Activated naive CD4-positive, alpha-beta T cell treated with anti-CD3 and anti-CD28 coated beads, Interleukin-2, amount 50 U/mL, for 24 hours (primary cell): ENCODE results near the gene ARID3B.
A peak's percentile ranks its signal among the peaks of the same experiment; 100 is the strongest.

Source experiments
- H3K27ac Mint-ChIP-seq: one replicate; pipeline ENCODE4 v1.8.0; 2021; ENCODE audit warnings: mild to moderate bottlenecking, mixed read lengths
- H3K27me3 Mint-ChIP-seq: one replicate; pipeline ENCODE4 v1.8.0; 2021; ENCODE audit warnings: mixed read lengths
- H3K36me3 Mint-ChIP-seq: one replicate; pipeline ENCODE4 v1.8.0; 2021; ENCODE audit warnings: mixed read lengths
- H3K4me1 Mint-ChIP-seq: one replicate; pipeline ENCODE4 v1.8.0; 2021; ENCODE audit warnings: mixed read lengths
- H3K4me3 Mint-ChIP-seq: one replicate; pipeline ENCODE4 v1.8.0; 2021; ENCODE audit warnings: mild to moderate bottlenecking, mixed read lengths
- H3K9me3 Mint-ChIP-seq: one replicate; pipeline ENCODE4 v1.8.0; 2021; ENCODE audit warnings: mixed read lengths

ARID3B gene

GRCh38 chr15:74603026-74603788, 62.2 kb downstream of the ARID3B start:
- no peaks in the 10 kb centered on the region for H3K27me3 Mint-ChIP-seq
- peaks cover 15% of the 10 kb centered on the region for H3K4me1 Mint-ChIP-seq
- no peak overlapping the region for H3K27ac Mint-ChIP-seq
- H3K9me3 Mint-ChIP-seq: no peaks in the 10 kb centered on the region
- H3K36me3 Mint-ChIP-seq: no peaks in the 10 kb centered on the region
- H3K4me3 Mint-ChIP-seq: no peak overlapping the region

GRCh38 chr15:74603789-74604705, 63.0 kb downstream of the ARID3B start:
- no peaks in the 10 kb centered on the region for H3K9me3 Mint-ChIP-seq
- H3K4me3 Mint-ChIP-seq: no peak overlapping the region
- no peak overlapping the region for H3K27ac Mint-ChIP-seq
- H3K27me3 Mint-ChIP-seq: no peaks in the 10 kb centered on the region
- peaks cover 7% of the 10 kb centered on the region for H3K4me1 Mint-ChIP-seq
- H3K36me3 Mint-ChIP-seq: no peaks in the 10 kb centered on the region

- Mint-ChIP-seq H3K4me1 (no peaks in the 10 kb centered on the region), H3K27ac (no peak overlapping the region), H3K9me3 (no peaks in the 10 kb centered on the region), H3K4me3 (no peak overlapping the region), H3K36me3 (no peaks in the 10 kb centered on the region), H3K27me3 (no peaks in the 10 kb centered on the region)
Observed at GRCh38 chr15:74604983-74605794, 64.2 kb downstream of the ARID3B start.

- Mint-ChIP-seq H3K4me1 (no peaks in the 10 kb centered on the region), H3K4me3 (no peak overlapping the region), H3K9me3 (no peaks in the 10 kb centered on the region), H3K27me3 (no peaks in the 10 kb centered on the region), H3K27ac (no peak overlapping the region), H3K36me3 (no peaks in the 10 kb centered on the region)
Observed at GRCh38 chr15:74605795-74606150, 64.8 kb downstream of the ARID3B start.

- Mint-ChIP-seq H3K4me3 (no peak overlapping the region), H3K9me3 (no peaks in the 10 kb centered on the region), H3K4me1 (peaks cover 3% of the 10 kb centered on the region), H3K36me3 (no peaks in the 10 kb centered on the region), H3K27me3 (no peaks in the 10 kb centered on the region), H3K27ac (no peak overlapping the region)
Observed at GRCh38 chr15:74608786-74609185, 67.8 kb downstream of the ARID3B start.

GRCh38 chr15:74609938-74610301, 68.9 kb downstream of the ARID3B start:
- H3K27me3 Mint-ChIP-seq: no peaks in the 10 kb centered on the region
- H3K4me1 Mint-ChIP-seq: peaks cover 3% of the 10 kb centered on the region

GRCh38 chr15:74610302-74610951, 69.4 kb downstream of the ARID3B start:
- no peaks in the 10 kb centered on the region for H3K9me3 Mint-ChIP-seq
- H3K27ac Mint-ChIP-seq: no peak overlapping the region
- no peaks in the 10 kb centered on the region for H3K27me3 Mint-ChIP-seq
- peaks cover 3% of the 10 kb centered on the region for H3K4me1 Mint-ChIP-seq
- no peaks in the 10 kb centered on the region for H3K36me3 Mint-ChIP-seq
- no peak overlapping the region for H3K4me3 Mint-ChIP-seq

More at GRCh38 chr15:74609938-74610301, 68.9 kb downstream of the ARID3B start:
- Mint-ChIP-seq H3K27ac (no peak overlapping the region), H3K36me3 (no peaks in the 10 kb centered on the region), H3K9me3 (no peaks in the 10 kb centered on the region), H3K4me3 (no peak overlapping the region)

GRCh38 chr15:74611341-74611740, 70.3 kb downstream of the ARID3B start:
- no peak overlapping the region for H3K4me3 Mint-ChIP-seq
- peaks cover 3% of the 10 kb centered on the region for H3K4me1 Mint-ChIP-seq
- no peaks in the 10 kb centered on the region for H3K9me3 Mint-ChIP-seq
- no peak overlapping the region for H3K27ac Mint-ChIP-seq
- no peaks in the 10 kb centered on the region for H3K27me3 Mint-ChIP-seq
- H3K36me3 Mint-ChIP-seq: no peaks in the 10 kb centered on the region

- Mint-ChIP-seq H3K27me3 (no peaks in the 10 kb centered on the region), H3K9me3 (no peaks in the 10 kb centered on the region), H3K27ac (no peak overlapping the region), H3K36me3 (no peaks in the 10 kb centered on the region), H3K4me3 (no peak overlapping the region), H3K4me1 (peaks cover 8% of the 10 kb centered on the region)
Observed at GRCh38 chr15:74611834-74612233, 70.8 kb downstream of the ARID3B start.

- no peaks in the 10 kb centered on the region for H3K9me3 Mint-ChIP-seq
- H3K36me3 Mint-ChIP-seq: no peaks in the 10 kb centered on the region
- H3K4me3 Mint-ChIP-seq: peak overlapping the region; percentile 3
- H3K27ac Mint-ChIP-seq: no peak overlapping the region
- no peaks in the 10 kb centered on the region for H3K27me3 Mint-ChIP-seq
- peaks cover 16% of the 10 kb centered on the region for H3K4me1 Mint-ChIP-seq
Observed at GRCh38 chr15:74612677-74613076, 71.7 kb downstream of the ARID3B start.

GRCh38 chr15:74613089-74613952, 72.3 kb downstream of the ARID3B start:
- peaks cover 23% of the 10 kb centered on the region for H3K4me1 Mint-ChIP-seq

GRCh38 chr15:74613953-74614743, 73.1 kb downstream of the ARID3B start:
- no peaks in the 10 kb centered on the region for H3K9me3 Mint-ChIP-seq
- H3K27ac Mint-ChIP-seq: no peak overlapping the region
- peak overlapping the region; percentile 60 for H3K4me3 Mint-ChIP-seq
- no peaks in the 10 kb centered on the region for H3K36me3 Mint-ChIP-seq
- peaks cover 29% of the 10 kb centered on the region for H3K4me1 Mint-ChIP-seq
- no peaks in the 10 kb centered on the region for H3K27me3 Mint-ChIP-seq

More at GRCh38 chr15:74613089-74613952, 72.3 kb downstream of the ARID3B start:
- H3K27ac Mint-ChIP-seq: peak overlapping the region; percentile 80
- H3K4me3 Mint-ChIP-seq: peak overlapping the region; percentile 15
- no peaks in the 10 kb centered on the region for H3K27me3 Mint-ChIP-seq
- H3K36me3 Mint-ChIP-seq: no peaks in the 10 kb centered on the region
- no peaks in the 10 kb centered on the region for H3K9me3 Mint-ChIP-seq

GRCh38 chr15:74614744-74615507, 73.9 kb downstream of the ARID3B start:
- H3K36me3 Mint-ChIP-seq: no peaks in the 10 kb centered on the region
- H3K27me3 Mint-ChIP-seq: no peaks in the 10 kb centered on the region
- H3K9me3 Mint-ChIP-seq: no peaks in the 10 kb centered on the region
- H3K4me3 Mint-ChIP-seq: peak overlapping the region; percentile 94
- peak overlapping the region; percentile 94 for H3K27ac Mint-ChIP-seq
- H3K4me1 Mint-ChIP-seq: peaks cover 37% of the 10 kb centered on the region
